Transverse colon (tissue), 4 donors: ENCODE data around the gene SART1. TPM values are rescaled to one million over a fixed set of nuclear protein-coding genes. Genes with fewer than 3 reads are reported as not detected.

Experiments used
- DNase-seq: peaks from one replicate; pipeline ENCODE4 v3.0.0-alpha.2; 2019
- H3K27ac ChIP-seq, 4 donors: fragments of 200-600 bp; sonication (generic); 2 replicates each; pipeline ENCODE4 v1.5.1; 2016 to 2018; ENCODE audit warnings: inconsistent platforms in 4 of 4
- H3K27me3 ChIP-seq: fragments of 200-600 bp; sonication (generic); 2 replicates; pipeline ENCODE4 v1.5.1; 2017; ENCODE audit warnings: inconsistent platforms
- H3K36me3 ChIP-seq, 4 donors: fragments of 200-600 bp; sonication (generic); 2 replicates each; pipeline ENCODE4 v1.5.1; 2017 to 2019; ENCODE audit warnings: inconsistent platforms in 4 of 4
- H3K4me1 ChIP-seq, 4 donors: fragments of 200-600 bp; sonication (generic); 2 replicates each; pipeline ENCODE4 v1.5.1; 2017 to 2020; ENCODE audit warnings: inconsistent platforms in 4 of 4
- H3K4me3 ChIP-seq, 4 donors: fragments of 200-600 bp; sonication (generic); 1 replicate in 1 of 4; 2 replicates in 3 of 4; pipeline versions ENCODE4 v1.5.1 to v1.6.1; 2017 to 2019; ENCODE audit warnings: inconsistent platforms in 4 of 4
- H3K9me3 ChIP-seq, 2 donors: fragments of 200-600 bp; sonication (generic); 2 replicates each; pipeline ENCODE4 v1.5.1; 2017 to 2019; ENCODE audit warnings: inconsistent platforms in 2 of 2
- CTCF ChIP-seq, 5 experiments: fragments of 200-600 bp in 3 of 5; fragments of 450-650 bp in 2 of 5; sonication (generic) in 3 of 5; IDR thresholded peaks; 1 replicate in 2 of 5; 2 replicates in 3 of 5; pipeline ENCODE4 v1.5.1; 2016 to 2017; ENCODE audit warnings: antibody characterized with exemption in 5 of 5, inconsistent platforms in 3 of 5, mild to moderate bottlenecking in 2 of 5, moderate library complexity in 1 of 5
- EP300 ChIP-seq: sonication (generic); formaldehyde crosslinking; IDR thresholded peaks from one replicate; pipeline ENCODE4 v1.6.1; 2017; ENCODE audit warnings: antibody characterized with exemption, low read depth
- POLR2A ChIP-seq: fragments of 450-650 bp; IDR thresholded peaks from one replicate; pipeline ENCODE4 v1.6.1; 2016; ENCODE audit warnings: antibody characterized with exemption, mild to moderate bottlenecking, moderate library complexity
- POLR2AphosphoS5 ChIP-seq, 3 donors: sonication (generic); formaldehyde crosslinking; IDR thresholded peaks; one replicate each; pipeline ENCODE4 v1.6.1; 2016; ENCODE audit warnings: antibody characterized with exemption in 3 of 3
- WGBS, 2 donors: methylation state at CpG; one replicate each; pipeline ENCODE4 v1.1.5; 2018; ENCODE audit warnings: low coverage in 1 of 2; 5-methylcytosine and 5-hydroxymethylcytosine counted together
- in situ Hi-C, 4 donors: fragments of 200-750 bp; cut with MboI; loops; one replicate each; pipeline versions ENCODE4 v1.15.0 to v1.15.1; 2017; ENCODE audit warnings: low sequenced_read_pairs in 3 of 4, low pct_ligation_motif_present in 1 of 4, low pct_unique_long_range_greater_than_20kb in 1 of 4
- intact Hi-C: fragments of 100-400 bp; cut with DNase I; formaldehyde crosslinking; loops from one replicate; pipeline ENCODE4 v1.15.1; 2023; ENCODE audit warnings: low total_unique reads
- total RNA-seq, 4 donors: library from RNA; depleted of rRNA; stranded (reverse); fragments of >200 nt; gene quantifications; one replicate each; pipeline ENCODE4 v1.1.0, GENCODE V29; 2016

Gene SART1
- total RNA-seq, 4 donors from 2014 or later = 31.8 to 76.3 (median 34.3) TPM

- Histone ChIP-seq H3K27ac (no peak overlapping the region), H3K4me3 (no peak overlapping the region), H3K4me1 (peaks cover 0 to 7% (median 6%) of the 10 kb centered on the region in 4 donors), H3K9me3 (no peaks in the 10 kb centered on the region), H3K27me3 (peaks cover 29% of the 10 kb centered on the region), H3K36me3 (no peaks in the 10 kb centered on the region)
- intact Hi-C loops = no loop called here
- TF ChIP-seq EP300 (no peak), CTCF (IDR thresholded peaks at IDR 0.05) (no peak), POLR2A (no peak), POLR2AphosphoS5 (IDR thresholded peaks at IDR 0.05) (no peak)
- WGBS, 2 donors = 77% methylated on average over 15 of the region's 18 CpGs; no CpG with 5 or more reads in 1 of the 2 donors
- DNase-seq = no peak
- in situ Hi-C loops = no loop called here
These were observed 54.6 kb downstream of the SART1 start for GRCh38 chr11:66015936-66016792.

DNA sequence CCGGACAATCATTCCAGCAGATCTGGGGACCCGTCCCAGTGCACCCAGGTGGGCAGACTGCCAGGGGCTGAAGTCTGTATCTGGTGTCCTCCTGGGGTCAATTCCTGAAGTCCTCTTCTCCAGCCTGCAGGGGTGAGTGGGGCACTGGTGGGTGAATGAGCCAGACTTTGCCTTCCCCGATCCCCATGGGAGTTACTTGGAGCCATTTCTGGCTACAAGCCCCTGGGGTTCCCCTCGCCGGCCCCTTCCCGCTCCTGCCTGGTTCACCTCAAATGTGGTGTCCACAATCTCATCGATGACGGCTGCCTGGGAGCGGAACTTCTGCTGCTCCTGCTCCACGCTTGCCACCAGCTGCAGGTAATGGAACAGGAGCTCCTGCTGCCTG, 55.3 kb downstream of the SART1 start:
- in situ Hi-C loops = no loop called here
- H3K27ac ChIP-seq = no peak overlapping the region
- peaks cover 0 to 4% (median 3%) of the 10 kb centered on the region in 4 donors for H3K4me1 ChIP-seq
- peaks cover 23% of the 10 kb centered on the region for H3K27me3 ChIP-seq
- no peaks in the 10 kb centered on the region for H3K36me3 ChIP-seq
- intact Hi-C loops = no loop called here
- H3K9me3 ChIP-seq = no peaks in the 10 kb centered on the region
- DNase-seq = no peak
- TF ChIP-seq POLR2AphosphoS5 (IDR thresholded peaks at IDR 0.05) (no peak), POLR2A (no peak), CTCF (IDR thresholded peaks at IDR 0.05) (no peak), EP300 (no peak)
- WGBS, 2 donors = 85% methylated on average over 10 of the region's 10 CpGs; no CpG with 5 or more reads in 1 of the 2 donors
- H3K4me3 ChIP-seq = no peak overlapping the region

DNA sequence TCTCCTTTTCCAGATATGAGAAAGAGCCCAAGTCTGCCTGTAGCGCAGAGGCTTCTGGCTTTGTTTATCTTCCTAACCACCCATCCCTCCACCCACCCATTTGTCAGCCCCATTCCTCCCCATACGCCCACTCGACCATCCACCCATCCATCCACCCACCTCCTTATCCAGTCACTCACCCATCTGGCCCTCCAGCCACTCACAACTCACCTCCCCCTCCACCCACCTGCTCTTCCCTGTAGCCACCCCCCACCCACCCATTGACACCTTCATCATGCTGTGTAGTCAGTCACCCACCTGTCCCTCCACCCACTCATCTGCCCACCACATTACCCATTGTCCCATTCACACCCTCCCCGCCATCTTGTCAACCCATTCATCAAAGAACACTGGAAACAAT, 55.8 kb downstream of the SART1 start:
- peaks cover 18% of the 10 kb centered on the region for H3K27me3 ChIP-seq
- no peak overlapping the region for H3K27ac ChIP-seq
- H3K4me1 ChIP-seq = peaks cover 0 to 3% (median 2%) of the 10 kb centered on the region in 4 donors
- no peak overlapping the region for H3K4me3 ChIP-seq
- no peaks in the 10 kb centered on the region for H3K9me3 ChIP-seq
- 78 to 83% methylated on average over 3 to 4 of the region's 4 CpGs for WGBS, 2 donors
- in situ Hi-C loops = no loop called here
- no peak for DNase-seq
- TF ChIP-seq EP300 (no peak), POLR2A (no peak), POLR2AphosphoS5 (IDR thresholded peaks at IDR 0.05) (no peak), CTCF (IDR thresholded peaks at IDR 0.05) (no peak)
- intact Hi-C loops = no loop called here
- no peaks in the 10 kb centered on the region for H3K36me3 ChIP-seq

DNA sequence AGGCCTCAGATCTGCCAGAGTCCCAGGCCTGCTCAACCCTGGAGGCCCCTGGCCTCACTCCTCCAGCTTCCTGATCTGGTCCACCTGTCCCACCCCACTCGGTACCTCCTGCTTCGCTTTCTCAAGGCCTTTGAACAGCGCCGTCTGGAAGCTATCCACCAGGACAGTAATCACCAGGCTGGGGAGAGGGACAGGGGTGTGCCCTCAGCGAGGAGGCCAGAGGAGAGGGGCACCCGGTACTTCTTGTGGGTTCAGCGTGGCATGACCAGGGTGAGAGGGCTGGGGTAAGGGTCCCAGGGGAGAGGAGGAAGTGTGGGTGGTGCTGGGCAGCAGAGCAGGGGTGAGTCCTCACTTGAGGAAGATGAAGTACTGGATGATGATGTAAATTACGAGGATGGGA, 58.7 kb downstream of the SART1 start:
- DNase-seq = no peak
- Histone ChIP-seq H3K36me3 (no peaks in the 10 kb centered on the region), H3K9me3 (no peaks in the 10 kb centered on the region), H3K4me1 (peaks cover 0 to 6% (median 6%) of the 10 kb centered on the region in 4 donors), H3K27ac (no peak overlapping the region), H3K4me3 (no peak overlapping the region), H3K27me3 (peaks cover 11% of the 10 kb centered on the region)
- intact Hi-C loops = no loop called here
- in situ Hi-C loops = no loop called here
- TF ChIP-seq POLR2A = no peak
- no peak for TF ChIP-seq EP300
- no peak for TF ChIP-seq POLR2AphosphoS5 (IDR thresholded peaks at IDR 0.05)
- no peak for TF ChIP-seq CTCF (IDR thresholded peaks at IDR 0.05)
- WGBS, 2 donors = 60 to 75% methylated on average over 3 to 8 of the region's 8 CpGs
